HepG2 (cell line): ENCODE data around the gene PEX5. TPM values are rescaled to one million over a fixed set of nuclear protein-coding genes. Genes with fewer than 3 reads are reported as not detected.

ENCODE experiments used
- ARID5B ChIP-seq: IDR thresholded peaks from 2 replicates; pipeline ENCODE4 v1.4.0; 2020; ENCODE audit warnings: mild to moderate bottlenecking, missing genetic modification reagents
- ATF4 ChIP-seq, 2 experiments: fragments of 450-650 bp in 1 of 2; sonication (generic) in 1 of 2; formaldehyde crosslinking; IDR thresholded peaks; 2 replicates each; pipeline versions ENCODE4 v1.5.0 to v1.8.0; 2020 to 2022; ENCODE audit warnings: mild to moderate bottlenecking in 1 of 2, missing genetic modification reagents in 1 of 2
- ATF7 ChIP-seq, 2 experiments: fragments of 450-650 bp in 1 of 2; sonication (generic) in 1 of 2; formaldehyde crosslinking in 1 of 2; IDR thresholded peaks; 2 replicates each; pipeline versions ENCODE4 v1.4.0 to v1.6.1; 2016 to 2020; ENCODE audit warnings: antibody characterized with exemption in 1 of 2, mild to moderate bottlenecking in 1 of 2, missing genetic modification reagents in 1 of 2
- BCLAF1 ChIP-seq: fragments of 450-650 bp; IDR thresholded peaks from 2 replicates; pipeline ENCODE4 v1.6.1; 2017; ENCODE audit warnings: mild to moderate bottlenecking
- CREM ChIP-seq, 2 experiments: sonication (generic) in 1 of 2; formaldehyde crosslinking in 1 of 2; IDR thresholded peaks; 2 replicates each; pipeline versions ENCODE4 v1.4.0 to v1.6.1; 2016 to 2020; ENCODE audit warnings: antibody characterized with exemption in 1 of 2, mild to moderate bottlenecking in 1 of 2, missing genetic modification reagents in 1 of 2
- GATAD1 ChIP-seq: IDR thresholded peaks from 2 replicates; pipeline ENCODE4 v1.6.1; 2016; ENCODE audit warnings: missing genetic modification reagents, missing compliant biosample characterization
- NFE2 ChIP-seq: sonication (generic); formaldehyde crosslinking; IDR thresholded peaks from 2 replicates; pipeline ENCODE4 v1.4.0; 2020; ENCODE audit warnings: missing genetic modification reagents
- PHF20 ChIP-seq: sonication (generic); formaldehyde crosslinking; IDR thresholded peaks from 2 replicates; pipeline ENCODE4 v1.5.0; 2020; ENCODE audit warnings: mild to moderate bottlenecking, missing genetic modification reagents
- TAF1 ChIP-seq: sonication (generic); formaldehyde crosslinking; IDR thresholded peaks from 2 replicates; pipeline ENCODE4 v1.4.0; 2020; ENCODE audit warnings: missing genetic modification reagents
- TBP ChIP-seq: sonication (generic); formaldehyde crosslinking; IDR thresholded peaks from 2 replicates; pipeline ENCODE4 v1.5.0; 2020; ENCODE audit warnings: missing genetic modification reagents
- ZBTB2 ChIP-seq: sonication (generic); formaldehyde crosslinking; IDR thresholded peaks from 2 replicates; pipeline ENCODE4 v1.8.0; 2022; ENCODE audit warnings: low read depth, missing genetic modification reagents
- ZBTB43 ChIP-seq: sonication (generic); formaldehyde crosslinking; conservative IDR thresholded peaks from 2 replicates; pipeline ENCODE4 v1.4.0; 2020; ENCODE audit warnings: missing genetic modification reagents
- ZNF337 ChIP-seq: sonication (generic); formaldehyde crosslinking; IDR thresholded peaks from 2 replicates; pipeline ENCODE4 v1.5.1; 2020; ENCODE audit warnings: missing genetic modification reagents, low read depth, mild to moderate bottlenecking, borderline replicate concordance
- ZNF678 ChIP-seq: sonication (generic); formaldehyde crosslinking; IDR thresholded peaks from 2 replicates; pipeline ENCODE4 v1.4.0; 2020; ENCODE audit warnings: mild to moderate bottlenecking, missing genetic modification reagents
- ZNF749 ChIP-seq: sonication (generic); formaldehyde crosslinking; IDR thresholded peaks from 2 replicates; pipeline ENCODE4 v1.8.0; 2022; ENCODE audit warnings: mild to moderate bottlenecking, missing genetic modification reagents, moderate library complexity, borderline replicate concordance
- polyA plus RNA-seq, 8 experiments: library from polyadenylated mRNA; depleted of rRNA in 3 of 8; stranded (reverse) in 7 of 8; unstranded in 1 of 8; fragments of >200 nt; fragmentation: Illumina TruSeq in 4 of 8; extraction: Trizol in 4 of 8; gene quantifications; 2 replicates each; pipeline versions ENCODE4 v1.2.1 to v1.2.3, GENCODE V29; 2011 to 2016; ENCODE audit warnings: low read depth in 4 of 8, missing spikeins in 1 of 8, mixed read lengths in 1 of 8; ENCODE audit not compliant: insufficient read depth in 1 of 8
- total RNA-seq, 5 experiments: library from RNA; depleted of rRNA; stranded (reverse); fragments of >200 nt; fragmentation: Illumina TruSeq; extraction: Trizol; gene quantifications; 2 replicates each; pipeline ENCODE4 v1.2.3, GENCODE V29; 2016; ENCODE audit warnings: low read depth in 1 of 5

The PEX5 gene
- total and polyA plus RNA-seq, 2 of the 13 experiments (the other 11 are each of a cell fraction or from before 2014, with no cell fraction given): 16.4 to 29.0 TPM

GRCh38 chr12:7189398-7190267 is at the start of gene PEX5 (continued):
- TF ChIP-seq ZNF678 (no peak), NFE2 (CRISPR knock-in tag) (no peak), GATAD1 (no peak), ATF7 (IDR thresholded peaks at IDR 0.05) (no peak), ATF7 (CRISPR knock-in tag; IDR thresholded peaks at IDR 0.05) (no peak), TAF1 (peak; percentile 18; the same call in 1 of the 2 replicates), ZBTB43 (CRISPR knock-in tag) (peak; percentile 27; the same call in 1 of the 2 replicates), ATF4 (CRISPR knock-in tag; IDR thresholded peaks at IDR 0.05) (peak in 1 of 2 experiments; percentile 21; a peak in 1 of 4 replicates), ZBTB2 (no peak), ZNF337 (no peak), TBP (CRISPR knock-in tag) (no peak), PHF20 (peak; percentile 53; the same call in 1 of the 2 replicates), ARID5B (CRISPR knock-in tag) (no peak), BCLAF1 (no peak), ZNF749 (0 out of 2 replicates have a peak, but pooled peaks have one; percentile 69), CREM (IDR thresholded peaks at IDR 0.05) (peak; percentile 12; the same call in 1 of the 2 replicates), CREM (CRISPR knock-in tag; IDR thresholded peaks at IDR 0.05) (no peak)
